GM19328 (cell line): Measurements from ENCODE around the gene TCF12.

Experiments
- ATAC-seq: cut with Tn5 transposase; IDR thresholded peaks from one replicate; pipeline ENCODE4 v1.9.1; 2021; ENCODE audit warnings: mild to moderate bottlenecking, moderate library complexity; ENCODE audit not compliant: unreplicated experiment

The TCF12 gene

GRCh38 chr15:57236561-57237300, 318.3 kb downstream of the TCF12 start:
- no peak for ATAC-seq

GRCh38 chr15:57237301-57237642, 318.8 kb downstream of the TCF12 start:
- ATAC-seq: no peak

GRCh38 chr15:57237676-57238075, 319.2 kb downstream of the TCF12 start:
- no peak for ATAC-seq

- ATAC-seq: no peak
These were observed 326.7 kb downstream of the TCF12 start for GRCh38 chr15:57245130-57245529.

GRCh38 chr15:57245714-57246113, 327.3 kb downstream of the TCF12 start:
- no peak for ATAC-seq

GRCh38 chr15:57248074-57248473, 329.6 kb downstream of the TCF12 start:
- no peak for ATAC-seq

GRCh38 chr15:57251308-57251707, 332.9 kb downstream of the TCF12 start:
- no peak for ATAC-seq

- ATAC-seq: no peak
These were observed 333.5 kb downstream of the TCF12 start for GRCh38 chr15:57251941-57252340.

- no peak for ATAC-seq
These were observed 334.6 kb downstream of the TCF12 start for GRCh38 chr15:57253082-57253481.

GRCh38 chr15:57253500-57253899, 335.1 kb downstream of the TCF12 start:
- ATAC-seq: no peak

- no peak for ATAC-seq
These were observed 337.4 kb downstream of the TCF12 start for GRCh38 chr15:57255751-57256341.

- no peak for ATAC-seq
These were observed 338.5 kb downstream of the TCF12 start for GRCh38 chr15:57256939-57257338.

- no peak for ATAC-seq
These were observed 341.2 kb downstream of the TCF12 start for GRCh38 chr15:57259568-57260040.

GRCh38 chr15:57263520-57263919, 345.1 kb downstream of the TCF12 start:
- ATAC-seq: no peak

GRCh38 chr15:57272771-57273357, 354.4 kb downstream of the TCF12 start:
- no peak for ATAC-seq

- ATAC-seq: no peak
These were observed 355.0 kb downstream of the TCF12 start for GRCh38 chr15:57273402-57273801.

GRCh38 chr15:57278439-57278838, 360.0 kb downstream of the TCF12 start:
- ATAC-seq: no peak

- ATAC-seq: no peak
These were observed 362.0 kb downstream of the TCF12 start for GRCh38 chr15:57280464-57280863.

GRCh38 chr15:57281321-57281720, 362.9 kb downstream of the TCF12 start:
- ATAC-seq: no peak

- ATAC-seq: no peak
These were observed 364.2 kb downstream of the TCF12 start for GRCh38 chr15:57282686-57283085.

GRCh38 chr15:57283774-57284503, 365.5 kb downstream of the TCF12 start:
- no peak for ATAC-seq

GRCh38 chr15:57284535-57284934, 366.1 kb downstream of the TCF12 start:
- no peak for ATAC-seq
